COLO668 (cell line): ENCODE measurements around the gene MAN1A2.

ENCODE experiments used
- DNase-seq: peaks from one replicate; lab custom pipeline; 2025; ENCODE audit not compliant: unreplicated experiment; lab: John Stamatoyannopoulos, UW

The MAN1A2 gene

DNA sequence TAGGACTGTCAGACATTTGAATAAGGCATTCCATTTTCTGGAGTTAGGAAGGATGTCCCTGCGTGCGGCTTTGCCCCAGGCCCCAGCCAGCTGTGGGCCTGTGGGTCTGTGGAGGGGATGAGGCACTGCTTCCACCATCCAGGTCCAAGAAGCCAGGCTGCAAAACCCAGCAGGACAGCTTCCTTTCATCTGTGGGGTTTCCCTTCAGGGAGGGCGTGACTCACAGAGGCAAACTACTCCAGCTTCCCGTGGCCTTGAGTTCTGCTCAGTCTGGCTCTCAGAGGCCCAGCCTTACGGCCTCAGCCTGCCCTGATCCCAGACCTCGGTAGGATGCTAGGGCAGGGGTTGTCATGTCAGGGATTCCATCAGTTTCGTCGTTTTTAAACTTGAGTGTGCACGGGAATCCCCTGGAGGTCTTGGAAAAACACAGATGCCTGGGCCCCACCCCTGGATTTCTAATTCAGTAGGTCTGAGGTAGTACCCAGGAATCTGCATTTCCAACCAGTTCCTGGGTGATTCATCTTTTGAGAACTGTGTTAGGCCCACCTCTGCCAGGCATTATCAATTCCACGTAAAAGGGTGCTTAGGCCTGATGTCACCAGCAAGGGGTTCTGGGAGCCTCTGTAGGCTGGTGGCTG is 206.3 kb downstream of the MAN1A2 start:
- peak; percentile 26 for DNase-seq

DNA sequence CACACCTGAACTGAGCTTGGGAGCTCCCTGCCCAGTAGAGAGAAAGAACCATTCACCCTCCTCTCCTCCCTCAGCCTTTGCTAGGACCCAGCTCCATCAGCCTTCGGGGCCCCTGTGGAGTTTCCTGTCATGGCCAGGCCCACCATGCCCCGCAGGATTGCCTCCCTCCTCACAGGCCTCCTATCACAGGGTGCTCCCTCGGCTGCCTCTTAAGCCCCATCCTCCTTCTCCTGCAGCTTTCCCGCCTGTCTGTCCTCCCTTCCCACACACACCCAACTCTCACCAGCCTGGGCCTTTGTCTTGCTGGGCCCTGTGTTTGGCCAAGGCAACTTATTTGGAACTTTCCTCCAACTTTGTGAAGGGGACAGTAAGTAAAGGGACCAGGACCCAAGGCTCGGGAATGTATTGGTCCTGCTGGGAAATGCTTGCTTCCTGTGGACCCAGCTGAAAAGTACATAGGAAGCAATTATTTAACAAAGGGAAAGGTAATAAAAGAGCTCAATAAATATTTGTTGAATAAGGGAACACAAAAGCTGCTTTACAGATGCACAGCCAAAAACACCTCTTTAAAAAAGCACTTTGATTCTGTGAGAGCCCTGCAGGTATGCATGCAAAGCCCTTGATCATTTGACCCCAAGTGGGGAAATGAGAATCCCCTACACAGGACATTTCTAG is 207.0 kb downstream of the MAN1A2 start:
- peak; percentile 58 for DNase-seq

DNA sequence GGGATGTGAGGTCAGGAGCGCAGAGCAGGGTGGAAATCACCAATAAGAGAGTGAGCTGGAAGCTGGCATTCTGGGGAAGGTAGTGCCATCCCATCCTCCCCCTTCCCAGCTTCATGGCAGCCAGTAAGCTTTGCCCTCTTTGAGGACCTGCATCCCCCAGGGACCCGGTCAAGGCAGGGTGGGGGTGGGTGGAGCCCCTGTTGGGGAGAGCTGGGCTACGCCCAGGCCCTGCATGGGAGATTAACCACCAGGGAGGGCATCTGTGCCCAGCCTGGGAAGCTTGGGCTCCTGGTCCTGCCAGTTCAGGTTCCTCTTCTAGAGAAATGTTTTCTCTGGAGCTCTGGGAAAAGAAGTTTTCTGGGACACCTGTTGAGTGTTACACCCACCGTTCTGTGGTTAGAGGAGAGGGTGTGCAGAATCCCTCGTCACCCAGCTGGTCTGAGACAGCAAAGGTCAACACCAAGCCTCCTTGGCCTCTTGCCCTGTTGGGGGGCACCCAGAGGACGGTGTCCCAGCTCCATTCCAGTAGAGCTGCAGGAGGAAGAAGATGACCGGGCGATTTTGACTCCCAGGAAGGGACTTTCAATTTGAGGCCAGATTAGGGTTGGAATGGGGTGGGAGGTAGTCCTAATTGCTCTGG is 208.5 kb downstream of the MAN1A2 start:
- DNase-seq: no peak

DNA sequence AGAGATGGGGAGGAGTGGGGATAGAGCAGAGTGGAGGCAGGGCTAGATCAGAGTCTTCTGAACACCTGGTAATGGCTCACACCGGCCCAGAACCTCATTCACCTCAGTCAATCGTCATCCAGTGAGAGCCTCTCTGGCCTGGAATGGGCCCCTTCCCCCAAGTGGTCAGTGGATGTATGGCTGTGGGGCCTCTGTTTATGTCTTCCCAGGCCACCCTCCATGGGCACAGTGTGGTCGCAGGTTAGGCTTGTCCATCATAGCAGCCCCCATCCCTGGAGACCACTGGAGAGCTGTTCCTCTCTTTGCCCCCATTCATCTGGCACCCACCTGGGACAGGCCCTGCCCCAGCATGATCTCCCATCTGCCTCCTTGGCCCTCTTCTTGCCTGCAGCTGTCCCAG is 209.0 kb downstream of the MAN1A2 start:
- DNase-seq: no peak

DNA sequence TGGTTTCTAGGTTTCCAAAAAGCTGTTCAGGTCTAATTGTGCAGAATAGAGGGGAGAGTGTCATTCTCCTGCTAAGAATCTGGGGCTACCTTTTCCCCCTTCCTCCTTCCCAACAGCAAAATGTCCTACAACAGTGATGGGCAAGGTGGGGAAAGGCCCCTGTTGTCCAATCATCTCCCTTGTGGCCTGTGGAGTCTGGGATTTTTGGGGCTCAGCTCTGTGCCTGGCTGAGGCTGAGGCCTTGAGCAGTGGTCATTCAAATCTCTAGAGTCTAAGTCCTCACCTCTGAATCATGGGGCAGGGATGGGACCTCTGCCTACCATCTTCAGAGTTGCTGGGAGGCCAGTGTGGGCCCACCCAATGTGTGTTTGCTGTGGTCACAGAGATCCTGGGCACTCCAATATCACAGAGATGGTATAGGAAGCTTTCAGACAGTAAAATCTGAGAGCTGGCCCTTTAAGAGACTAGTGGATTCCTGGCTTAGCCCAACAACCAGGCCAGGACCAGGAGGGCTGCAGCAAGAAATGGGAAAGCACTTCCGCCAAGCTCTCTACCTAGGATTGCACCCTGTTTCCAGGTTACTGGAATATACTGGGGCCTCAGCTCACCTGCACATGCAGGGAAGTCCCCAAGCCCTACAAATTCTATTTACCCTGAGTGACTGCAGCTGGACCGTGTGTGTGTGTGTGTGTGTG is 210.1 kb downstream of the MAN1A2 start:
- DNase-seq: peak; percentile 48

DNA sequence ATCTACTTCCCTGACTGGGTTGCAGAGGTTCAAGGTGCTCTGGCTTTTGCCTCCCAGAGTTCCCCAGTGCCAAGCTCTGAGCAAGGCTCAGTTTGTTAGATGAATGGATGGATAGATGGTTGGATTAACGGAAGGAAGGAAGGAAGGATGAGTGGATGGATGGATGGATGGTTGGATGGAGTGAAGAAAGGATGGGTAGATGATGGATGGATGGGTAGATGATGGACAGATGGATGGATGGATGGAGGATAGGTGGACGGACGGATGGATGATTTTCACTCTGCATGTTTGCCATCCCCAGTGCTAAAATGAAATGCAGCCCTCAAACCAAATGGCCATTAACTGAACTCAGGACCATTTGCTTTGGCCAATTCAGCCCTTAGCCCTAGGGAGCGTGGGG is 211.2 kb downstream of the MAN1A2 start:
- no peak for DNase-seq
